Activated CD8-positive, alpha-beta memory T cell treated with anti-CD3 and anti-CD28 coated beads for 48 hours (primary cell): ENCODE measurements around the gene HOXB6.
A peak's percentile ranks its signal among the peaks of the same experiment; 100 is the strongest.

Experiments used
- DNase-seq, 3 experiments: peaks; one replicate each; pipeline ENCODE4 v3.0.0-alpha.2; 2020; ENCODE audit warnings: low read depth in 2 of 3, low spot score in 2 of 3

Gene HOXB6

GRCh38 chr17:48610282-48611211 is 5.8 kb upstream of the HOXB6 start, which contains the start of gene HOXB7:
Gene HOXB7, minus strand, starts transcription at chr17:48611017. Its CDS starts 99 bp downstream, at chr17:48610918.
- DNase-seq = peak in 2 of 3 experiments; percentile 45 to 51

- DNase-seq = no peak
Observed at GRCh38 chr17:48609759-48610281, 5.0 kb upstream of the HOXB6 start.

GRCh38 chr17:48609033-48609432 is 4.2 kb upstream of the HOXB6 start:
- DNase-seq = no peak

GRCh38 chr17:48608494-48608834 is 3.7 kb upstream of the HOXB6 start:
- no peak for DNase-seq

- no peak for DNase-seq
Observed at GRCh38 chr17:48606892-48607614, 2.3 kb upstream of the HOXB6 start.

GRCh38 chr17:48605991-48606891 is 1.5 kb upstream of the HOXB6 start:
- no peak for DNase-seq

- no peak for DNase-seq
Observed at GRCh38 chr17:48605409-48605919, 678 bp upstream of the HOXB6 start.

- no peak for DNase-seq
Observed at GRCh38 chr17:48603959-48604769, 622 bp downstream of the HOXB6 start.

- no peak for DNase-seq
Observed at GRCh38 chr17:48601539-48602425, 3.0 kb downstream of the HOXB6 start.

- DNase-seq = no peak
Observed at GRCh38 chr17:48601207-48601538, 3.6 kb downstream of the HOXB6 start.

- DNase-seq = no peak
Observed at GRCh38 chr17:48600244-48601098, 4.3 kb downstream of the HOXB6 start.

- no peak for DNase-seq
Observed at GRCh38 chr17:48599354-48599753, 5.4 kb downstream of the HOXB6 start.

- DNase-seq = no peak
Observed at GRCh38 chr17:48598736-48599135, 6.0 kb downstream of the HOXB6 start.

- no peak for DNase-seq
Observed at GRCh38 chr17:48597778-48598631, 6.8 kb downstream of the HOXB6 start.

- no peak for DNase-seq
Observed at GRCh38 chr17:48597528-48597777, 7.3 kb downstream of the HOXB6 start.

GRCh38 chr17:48596735-48597527 is 7.9 kb downstream of the HOXB6 start:
- no peak for DNase-seq
